MCF 10A (cell line): Measurements from ENCODE around the gene PTGDR2. TPM values are rescaled to one million over a fixed set of nuclear protein-coding genes. Genes with fewer than 3 reads are reported as not detected.
A peak's percentile ranks its signal among the peaks of the same experiment; 100 is the strongest.

ENCODE experiments used
- Bru-seq: library from RNA; stranded (reverse); fragments of 400-500 nt; gene quantifications from one replicate; lab custom pipeline; 2021; lab: Mats Ljungman, UMichigan
- BruChase-seq, 2 experiments: library from RNA; stranded (reverse); fragments of 400-500 nt; gene quantifications; one replicate each; lab custom pipeline; 2021; lab: Mats Ljungman, UMichigan
- BruUV-seq: library from RNA; stranded (reverse); fragments of 400-500 nt; replicated peaks from 2 replicates; lab custom pipeline; 2021; lab: Mats Ljungman, UMichigan
- CTCF ChIA-PET: fragments of 300-600 bp; sonication (Branson Sonifier 250); formaldehyde crosslinking; extraction: SDS; loops from one replicate; lab custom pipeline; 2021; ENCODE audit warnings: antibody characterized with exemption, inconsistent platforms; lab: Yijun Ruan, JAX
- POLR2A ChIA-PET: fragments of 300-600, 350-650 bp; sonication (Branson Sonifier 250); formaldehyde crosslinking; extraction: SDS; loops from one replicate; lab custom pipeline; 2020; ENCODE audit warnings: antibody characterized with exemption, inconsistent platforms; lab: Yijun Ruan, JAX
- DNase-seq: peaks from one replicate; pipeline ENCODE4 v3.0.0-alpha.2; 2018; ENCODE audit not compliant: unreplicated experiment
- H3K27ac Mint-ChIP-seq: one replicate; pipeline ENCODE4 v1.8.0; 2022; ENCODE audit warnings: mild to moderate bottlenecking, low read depth, mixed read lengths; ENCODE audit not compliant: unreplicated experiment
- H3K27me3 Mint-ChIP-seq: one replicate; pipeline ENCODE4 v1.8.0; 2022; ENCODE audit warnings: mixed read lengths; ENCODE audit not compliant: insufficient read depth, unreplicated experiment
- H3K36me3 Mint-ChIP-seq: one replicate; pipeline ENCODE4 v1.8.0; 2022; ENCODE audit warnings: mild to moderate bottlenecking, moderate library complexity, mixed read lengths; ENCODE audit not compliant: insufficient read depth, unreplicated experiment
- H3K4me1 Mint-ChIP-seq: one replicate; pipeline ENCODE4 v1.8.0; 2022; ENCODE audit warnings: mixed read lengths; ENCODE audit not compliant: insufficient read depth, unreplicated experiment
- H3K4me3 Mint-ChIP-seq: one replicate; pipeline ENCODE4 v1.8.0; 2022; ENCODE audit warnings: mild to moderate bottlenecking, moderate library complexity, mixed read lengths; ENCODE audit not compliant: unreplicated experiment
- H3K9me3 Mint-ChIP-seq: one replicate; pipeline ENCODE4 v1.8.0; 2022; ENCODE audit warnings: mixed read lengths; ENCODE audit not compliant: unreplicated experiment
- CTCF ChIP-seq: fragments of 200-600 bp; IDR thresholded peaks from one replicate; pipeline ENCODE4 v1.8.0; 2022; ENCODE audit warnings: antibody characterized with exemption, mild to moderate bottlenecking; ENCODE audit not compliant: unreplicated experiment
- intact Hi-C: fragments of 100-400 bp; cut with micrococcal nuclease; formaldehyde crosslinking; loops from 2 replicates; pipeline ENCODE4 v1.14.1; 2022
- long read RNA-seq: library from polyadenylated mRNA; stranded (forward); transcript quantifications from one replicate; pipeline ENCODE4 v2.0.0, GENCODE V29; 2022
- total RNA-seq: library from RNA; stranded (reverse); gene quantifications from 2 replicates; pipeline ENCODE4 v1.2.3, GENCODE V29; 2022

PTGDR2 gene
- total RNA-seq (not detected in 2 replicates), Bru-seq, nascent RNA (not detected), BruChase-seq, experiment 1, labeled RNA remaining after a 6-hour chase (percentile 20 among the genes with signal in this experiment), BruChase-seq, experiment 2, labeled RNA remaining after a 2-hour chase (percentile 21 among the genes with signal in this experiment)
- long read RNA-seq: 0 reads

- BruUV-seq: no TSS peak
These were observed at the start of gene PTGDR2 for GRCh38 chr11:60855726-60856633. TSS of gene PTGDR2 (minus strand) at chr11:60855950. CDS start at chr11:60853722, 2,228 bp downstream.

GRCh38 chr11:60905047-60905446 lies 49.3 kb upstream of the PTGDR2 start:
- intact Hi-C loops: no loop called here
- ChIA-PET POLR2A (interaction anchor here (0.6 to 3.8 kb wide), 19 partner anchors 8 to 1066 kb away, joined by 3 to 69 read pairs (median 4); partner anchors contain the start of genes CCDC86, CPSF7, SDHAF2 and TMEM109), CTCF (interaction anchor here (0.6 to 10.1 kb wide), 14 partner anchors 9 to 640 kb away, joined by 3 to 163 read pairs (median 6); partner anchors contain the start of genes CCDC86 and TMEM109)
- DNase-seq: no peak
- peak overlapping the region; percentile 87 for H3K4me3 Mint-ChIP-seq
- no TSS peak for BruUV-seq
- no peak for TF ChIP-seq CTCF
- H3K36me3 Mint-ChIP-seq: peaks cover 41% of the 10 kb centered on the region
- peaks cover 9% of the 10 kb centered on the region for H3K4me1 Mint-ChIP-seq
- peak overlapping the region; percentile 70 for H3K27ac Mint-ChIP-seq
- H3K27me3 Mint-ChIP-seq: peaks cover 11% of the 10 kb centered on the region
- no peaks in the 10 kb centered on the region for H3K9me3 Mint-ChIP-seq

More at GRCh38 chr11:60855726-60856633, at the start of gene PTGDR2:
- POLR2A ChIA-PET: no interaction called here
- CTCF ChIA-PET: interaction anchor here (0.6 to 1.0 kb wide), 7 partner anchors 13 to 459 kb away, joined by 3 to 6 read pairs (median 3); no protein-coding TSS in a partner anchor
- Mint-ChIP-seq H3K27ac (no peak within 1 kb of the TSS), H3K4me1 (no peaks in the 10 kb centered on the region), H3K4me3 (no peak within 1 kb of the TSS), H3K27me3 (no peaks in the 10 kb centered on the region), H3K9me3 (no peaks in the 10 kb centered on the region), H3K36me3 (peaks cover 6% of the 10 kb centered on the region)
- intact Hi-C loops: no loop called here
- no peak for TF ChIP-seq CTCF
- no peak for DNase-seq

GRCh38 chr11:60902625-60903024 lies 46.9 kb upstream of the PTGDR2 start:
- ChIA-PET CTCF (interaction anchor here (0.6 to 10.1 kb wide), 10 partner anchors 13 to 1612 kb away, joined by 3 to 163 read pairs (median 6); partner anchors contain the start of gene CCDC86), POLR2A (no interaction called here)
- no peak overlapping the region for H3K4me3 Mint-ChIP-seq
- BruUV-seq: no TSS peak
- H3K9me3 Mint-ChIP-seq: no peaks in the 10 kb centered on the region
- intact Hi-C loops: no loop called here
- peaks cover 65% of the 10 kb centered on the region for H3K36me3 Mint-ChIP-seq
- TF ChIP-seq CTCF: no peak
- H3K27me3 Mint-ChIP-seq: no peaks in the 10 kb centered on the region
- no peak overlapping the region for H3K27ac Mint-ChIP-seq
- peaks cover 9% of the 10 kb centered on the region for H3K4me1 Mint-ChIP-seq
- no peak for DNase-seq
